Muscle layer of colon (tissue), 2 donors: ENCODE results near the gene NFILZ.

ENCODE experiments used
- H3K27ac ChIP-seq: one replicate; pipeline ENCODE4 v1.7.0; 2013; ENCODE audit warnings: low read depth, mild to moderate bottlenecking, low read length, moderate library complexity
- H3K27me3 ChIP-seq, 2 donors: one replicate each; pipeline ENCODE4 v1.7.0; 2013; ENCODE audit warnings: low read length in 2 of 2, mild to moderate bottlenecking in 2 of 2; ENCODE audit not compliant: insufficient read depth in 2 of 2, control insufficient read depth in 1 of 2
- H3K36me3 ChIP-seq: one replicate; pipeline ENCODE4 v1.7.0; 2013; ENCODE audit warnings: mild to moderate bottlenecking, low read length; ENCODE audit not compliant: insufficient read depth
- H3K4me1 ChIP-seq: one replicate; pipeline ENCODE4 v1.7.0; 2013; ENCODE audit warnings: mild to moderate bottlenecking, low read length; ENCODE audit not compliant: insufficient read depth
- H3K4me3 ChIP-seq, 2 donors: one replicate each; pipeline ENCODE4 v1.7.0; 2013; ENCODE audit warnings: low read length in 2 of 2, low read depth in 1 of 2, mild to moderate bottlenecking in 1 of 2, moderate library complexity in 1 of 2
- H3K9ac ChIP-seq: one replicate; pipeline ENCODE4 v1.7.0; 2013; ENCODE audit warnings: low read length
- H3K9me3 ChIP-seq: one replicate; pipeline ENCODE4 v1.7.0; 2013; ENCODE audit warnings: mild to moderate bottlenecking, low read length
- donor health status: abdominal sarcoma.
- donor health status: Adenocarcinoma of cecum.

The NFILZ gene

GRCh38 chr19:8654591-8655339 is 24.3 kb downstream of the NFILZ start:
- H3K9ac ChIP-seq, result no peak overlapping the region
- no peaks in the 10 kb centered on the region for H3K9me3 ChIP-seq
- no peaks in the 10 kb centered on the region for H3K4me1 ChIP-seq
- H3K36me3 ChIP-seq, result no peaks in the 10 kb centered on the region
- no peak overlapping the region for H3K27ac ChIP-seq
- no peaks in the 10 kb centered on the region for H3K27me3 ChIP-seq
- no peak overlapping the region for H3K4me3 ChIP-seq

DNA sequence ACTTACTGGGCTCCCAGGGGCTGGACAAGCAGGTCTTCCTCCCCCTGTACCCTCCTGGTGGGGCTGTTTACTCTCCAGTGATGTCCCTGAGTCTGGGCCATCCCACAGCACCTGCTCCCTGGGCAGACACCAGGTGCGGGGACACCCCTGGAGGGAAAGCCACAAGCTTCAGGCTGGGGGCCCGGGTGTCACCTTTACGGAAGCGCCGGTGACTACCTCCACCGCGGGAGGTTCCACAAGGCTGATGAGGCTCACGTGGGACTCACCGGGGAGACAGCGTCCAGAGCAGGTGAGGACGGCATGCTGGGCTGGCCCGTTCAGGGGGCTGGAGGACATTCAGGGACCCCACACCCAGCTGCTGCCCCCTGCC is 24.9 kb downstream of the NFILZ start:
- no peaks in the 10 kb centered on the region for H3K9me3 ChIP-seq
- H3K27me3 ChIP-seq, result no peaks in the 10 kb centered on the region
- H3K4me3 ChIP-seq, result no peak overlapping the region
- H3K27ac ChIP-seq, result no peak overlapping the region
- H3K9ac ChIP-seq, result no peak overlapping the region
- H3K4me1 ChIP-seq, result no peaks in the 10 kb centered on the region
- no peaks in the 10 kb centered on the region for H3K36me3 ChIP-seq

DNA sequence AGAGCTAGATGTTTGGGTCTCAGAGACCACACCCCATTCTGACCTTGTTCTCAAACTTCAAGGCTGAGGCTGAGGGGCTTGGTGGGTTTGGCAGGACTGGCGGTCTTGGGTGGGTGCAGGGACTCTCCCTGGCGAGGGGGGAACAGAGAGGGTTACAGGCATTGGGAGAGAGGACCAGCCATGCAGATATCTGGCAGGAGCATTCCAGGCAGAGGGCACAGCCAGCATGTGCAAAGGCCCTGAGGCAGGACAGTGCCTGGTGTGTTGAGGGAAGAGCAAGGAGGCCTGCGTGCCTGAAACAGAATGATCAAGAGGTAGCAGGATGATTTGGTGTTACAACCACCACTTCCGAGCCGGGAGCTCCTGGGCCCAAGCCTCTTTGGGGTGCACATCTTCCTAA is 27.4 kb downstream of the NFILZ start:
- Histone ChIP-seq H3K9ac (no peak overlapping the region), H3K9me3 (no peaks in the 10 kb centered on the region), H3K36me3 (no peaks in the 10 kb centered on the region), H3K4me3 (no peak overlapping the region), H3K27ac (no peak overlapping the region), H3K4me1 (no peaks in the 10 kb centered on the region), H3K27me3 (no peaks in the 10 kb centered on the region)

GRCh38 chr19:8659905-8660304 is 29.5 kb downstream of the NFILZ start:
- no peaks in the 10 kb centered on the region for H3K9me3 ChIP-seq
- no peak overlapping the region for H3K27ac ChIP-seq
- no peak overlapping the region for H3K9ac ChIP-seq
- no peaks in the 10 kb centered on the region for H3K4me1 ChIP-seq
- no peaks in the 10 kb centered on the region for H3K36me3 ChIP-seq
- no peaks in the 10 kb centered on the region for H3K27me3 ChIP-seq
- H3K4me3 ChIP-seq, result no peak overlapping the region

DNA sequence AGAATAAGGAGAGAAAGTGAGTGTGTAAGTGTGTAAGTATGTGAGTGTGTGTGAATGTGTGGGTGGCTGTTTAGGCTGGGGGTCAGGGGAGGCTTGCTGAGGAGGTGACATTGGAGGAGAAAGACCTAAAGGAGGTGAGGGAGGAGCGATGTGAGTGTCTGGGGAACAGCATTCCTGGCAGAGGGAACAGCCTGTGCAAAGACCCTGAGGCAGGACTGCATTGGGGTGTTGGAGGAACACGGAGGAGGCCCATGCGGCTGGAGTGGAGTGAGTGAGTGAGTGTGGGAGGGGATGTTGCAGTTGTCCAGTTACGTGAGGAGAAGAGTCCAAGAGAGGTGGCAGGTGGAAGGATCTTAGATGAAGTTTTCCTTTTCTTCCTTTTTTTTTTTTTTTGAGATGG is 31.8 kb downstream of the NFILZ start:
- Histone ChIP-seq H3K27me3 (no peaks in the 10 kb centered on the region), H3K27ac (no peak overlapping the region), H3K4me1 (no peaks in the 10 kb centered on the region), H3K9me3 (no peaks in the 10 kb centered on the region), H3K36me3 (no peaks in the 10 kb centered on the region), H3K9ac (no peak overlapping the region), H3K4me3 (no peak overlapping the region)

DNA sequence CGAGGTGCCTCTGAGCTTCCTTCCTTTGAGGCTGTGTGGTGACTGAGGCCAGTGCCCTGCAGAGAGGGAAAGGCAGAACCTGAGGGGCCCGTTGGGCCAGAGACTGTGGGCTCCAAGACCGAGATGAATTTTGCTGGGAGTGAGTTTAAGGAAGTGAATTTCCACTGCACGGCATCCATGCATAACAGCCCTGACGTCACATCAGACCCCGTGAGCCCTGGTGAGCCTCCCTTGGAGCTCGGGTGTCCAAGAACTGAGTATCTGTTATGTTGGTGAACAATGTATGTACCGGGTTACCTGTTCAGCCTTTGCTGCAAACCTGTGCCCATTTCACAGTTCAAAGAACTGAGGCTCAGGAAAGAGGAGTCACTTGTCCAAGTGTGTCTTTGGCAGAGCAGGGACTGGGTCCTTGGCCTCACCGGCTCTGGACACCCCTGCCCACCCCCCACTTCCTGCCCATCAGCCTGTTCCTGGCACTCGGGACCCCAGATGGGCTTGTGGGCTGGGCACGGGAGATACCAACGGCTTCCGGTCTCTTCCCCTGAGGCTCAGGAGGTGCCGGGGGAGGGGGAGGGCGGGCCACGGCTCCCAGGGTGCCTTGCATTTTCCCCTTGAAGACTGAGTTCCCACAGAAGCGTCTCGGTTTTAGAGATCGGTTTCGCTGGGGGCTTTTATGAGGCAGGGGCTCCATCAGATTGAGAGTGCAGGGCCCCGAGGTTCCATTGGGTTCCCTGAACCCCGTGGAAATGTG is 33.7 kb downstream of the NFILZ start:
- H3K9me3 ChIP-seq, result peaks cover 3% of the 10 kb centered on the region
- H3K27me3 ChIP-seq, result no peaks in the 10 kb centered on the region
- H3K27ac ChIP-seq, result no peak overlapping the region
- no peaks in the 10 kb centered on the region for H3K36me3 ChIP-seq
- H3K4me1 ChIP-seq, result no peaks in the 10 kb centered on the region
- H3K9ac ChIP-seq, result no peak overlapping the region
- H3K4me3 ChIP-seq, result no peak overlapping the region

GRCh38 chr19:8664671-8665057 is 34.2 kb downstream of the NFILZ start:
- Histone ChIP-seq H3K36me3 (no peaks in the 10 kb centered on the region), H3K27me3 (no peaks in the 10 kb centered on the region), H3K9me3 (peaks cover 3% of the 10 kb centered on the region), H3K4me1 (no peaks in the 10 kb centered on the region), H3K27ac (no peak overlapping the region), H3K9ac (no peak overlapping the region), H3K4me3 (no peak overlapping the region)

GRCh38 chr19:8665468-8666213 is 35.2 kb downstream of the NFILZ start:
- H3K27me3 ChIP-seq, result no peaks in the 10 kb centered on the region
- H3K36me3 ChIP-seq, result no peaks in the 10 kb centered on the region
- no peak overlapping the region for H3K9ac ChIP-seq
- H3K27ac ChIP-seq, result no peak overlapping the region
- peaks cover 3% of the 10 kb centered on the region for H3K9me3 ChIP-seq
- no peaks in the 10 kb centered on the region for H3K4me1 ChIP-seq
- no peak overlapping the region for H3K4me3 ChIP-seq

GRCh38 chr19:8666814-8667405 is 36.5 kb downstream of the NFILZ start:
- H3K4me1 ChIP-seq, result no peaks in the 10 kb centered on the region
- H3K9me3 ChIP-seq, result peaks cover 3% of the 10 kb centered on the region
- H3K27me3 ChIP-seq, result no peaks in the 10 kb centered on the region
- no peaks in the 10 kb centered on the region for H3K36me3 ChIP-seq
- H3K27ac ChIP-seq, result no peak overlapping the region
- H3K4me3 ChIP-seq, result no peak overlapping the region
- no peak overlapping the region for H3K9ac ChIP-seq

- H3K27ac ChIP-seq, result no peak overlapping the region
- H3K4me3 ChIP-seq, result no peak overlapping the region
- H3K36me3 ChIP-seq, result no peaks in the 10 kb centered on the region
- no peaks in the 10 kb centered on the region for H3K4me1 ChIP-seq
- no peaks in the 10 kb centered on the region for H3K27me3 ChIP-seq
- peaks cover 3% of the 10 kb centered on the region for H3K9me3 ChIP-seq
- no peak overlapping the region for H3K9ac ChIP-seq
Observed at GRCh38 chr19:8673276-8673891, 43.0 kb downstream of the NFILZ start.

DNA sequence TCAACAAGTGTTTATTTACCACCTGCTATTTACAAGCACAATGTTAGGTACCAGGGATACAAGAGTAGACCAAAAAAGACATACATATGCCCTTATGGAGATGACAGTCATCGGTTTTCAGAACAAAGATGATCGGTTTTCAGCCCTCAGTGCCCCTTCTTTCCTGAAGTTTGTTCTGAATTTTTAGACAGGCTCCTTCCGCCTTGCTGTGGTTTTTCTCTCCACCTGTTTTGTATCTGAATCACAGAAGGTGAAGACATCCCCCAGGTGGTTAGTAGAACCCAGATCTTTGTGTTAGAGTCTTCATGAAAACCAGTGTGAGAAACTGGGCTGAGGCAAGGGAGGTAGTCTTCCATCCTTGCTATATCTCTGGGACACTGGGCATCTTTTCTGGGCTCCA is 44.6 kb downstream of the NFILZ start:
- no peaks in the 10 kb centered on the region for H3K36me3 ChIP-seq
- no peaks in the 10 kb centered on the region for H3K27me3 ChIP-seq
- no peaks in the 10 kb centered on the region for H3K9me3 ChIP-seq
- H3K9ac ChIP-seq, result no peak overlapping the region
- H3K27ac ChIP-seq, result no peak overlapping the region
- H3K4me1 ChIP-seq, result no peaks in the 10 kb centered on the region
- no peak overlapping the region for H3K4me3 ChIP-seq
